PC-3 (cell line): Measurements from ENCODE around the gene FBXW9. TPM values are rescaled to one million over a fixed set of nuclear protein-coding genes. Genes with fewer than 3 reads are reported as not detected.

Experiments
- ATAC-seq: fragments of 200-7000 bp; cut with Tn5 transposase; 2 replicates; pipeline ENCODE4 v1.9.1; 2020; ENCODE audit warnings: mild to moderate bottlenecking, moderate library complexity
- BruUV-seq: library from RNA; stranded (reverse); fragments of 400-500 nt; replicated peaks from 2 replicates; lab custom pipeline; 2021; lab: Mats Ljungman, UMichigan
- CTCF ChIA-PET: fragments of 300-600 bp; sonication (Branson Sonifier 250); formaldehyde crosslinking; loops from one replicate; lab custom pipeline; 2022; ENCODE audit warnings: antibody characterized with exemption; lab: Charles Lee
- POLR2A ChIA-PET: fragments of 300-600 bp; sonication (Branson Sonifier 250); formaldehyde crosslinking; loops from one replicate; lab custom pipeline; 2022; ENCODE audit warnings: antibody characterized with exemption; ENCODE audit not compliant: unreplicated experiment; lab: Charles Lee
- DNase-seq: peaks from one replicate; pipeline ENCODE4 v3.0.0-alpha.2; 2015
- H2AFZ ChIP-seq: fragments of 300-600 bp; sonication (generic); 2 replicates; pipeline ENCODE4 v1.6.0; 2016; ENCODE audit warnings: antibody characterized with exemption, low read length
- H3F3A ChIP-seq: fragments of 300-600 bp; sonication (generic); one replicate; pipeline ENCODE4 v1.6.0; 2017; ENCODE audit warnings: antibody characterized with exemption, low read length, control low read depth, mild to moderate bottlenecking; ENCODE audit not compliant: unreplicated experiment
- H3K27ac ChIP-seq: fragments of 300-600 bp; sonication (generic); 2 replicates; pipeline ENCODE4 v1.5.1; 2016; ENCODE audit warnings: mild to moderate bottlenecking, low read length
- H3K27me3 ChIP-seq: fragments of 300-600 bp; sonication (generic); 2 replicates; pipeline ENCODE4 v1.6.1; 2016; ENCODE audit warnings: low read length, mixed read lengths
- H3K36me3 ChIP-seq: fragments of 300-600 bp; sonication (generic); 2 replicates; pipeline ENCODE4 v1.6.1; 2016; ENCODE audit warnings: low read depth, mixed run types, low read length, mixed read lengths
- H3K4me1 ChIP-seq: fragments of 300-600 bp; sonication (generic); 2 replicates; pipeline ENCODE4 v1.5.1; 2016; ENCODE audit warnings: low read length; ENCODE audit not compliant: insufficient read depth
- H3K4me2 ChIP-seq: fragments of 300-600 bp; sonication (generic); 2 replicates; pipeline ENCODE4 v1.6.0; 2016; ENCODE audit warnings: low read length
- H3K4me3 ChIP-seq: fragments of 300-600 bp; sonication (generic); 2 replicates; pipeline ENCODE4 v1.5.1; 2016; ENCODE audit warnings: mild to moderate bottlenecking, low read length, mixed read lengths
- H3K79me2 ChIP-seq: fragments of 300-600 bp; sonication (generic); 2 replicates; pipeline ENCODE4 v1.6.1; 2017; ENCODE audit warnings: low read length, mixed read lengths
- H3K9ac ChIP-seq: fragments of 300-600 bp; sonication (generic); 2 replicates; pipeline ENCODE4 v1.6.0; 2016; ENCODE audit warnings: mild to moderate bottlenecking, low read length
- H3K9me2 ChIP-seq: fragments of 300-600 bp; sonication (generic); replicated peaks from 2 replicates; pipeline ENCODE4 v1.6.1; 2016; ENCODE audit warnings: mixed run types, low read length, mixed read lengths
- H3K9me3 ChIP-seq: fragments of 300-600 bp; sonication (generic); 2 replicates; pipeline ENCODE4 v1.6.1; 2016; ENCODE audit warnings: low read length, mixed read lengths
- H4K20me1 ChIP-seq: fragments of 300-600 bp; sonication (generic); 2 replicates; pipeline ENCODE4 v1.6.1; 2016; ENCODE audit warnings: low read length, mixed read lengths
- EZH2 ChIP-seq: fragments of 300-600 bp; sonication (generic); IDR thresholded peaks from one replicate; pipeline ENCODE4 v1.6.1; 2017; ENCODE audit warnings: antibody characterized with exemption, mild to moderate bottlenecking, low read length; ENCODE audit not compliant: unreplicated experiment
- EZH2phosphoT487 ChIP-seq: fragments of 300-600 bp; sonication (generic); IDR thresholded peaks from 2 replicates; pipeline ENCODE4 v1.6.1; 2018; ENCODE audit warnings: mild to moderate bottlenecking, antibody characterized with exemption, low read length, borderline replicate concordance
- intact Hi-C: fragments of 100-400 bp; cut with micrococcal nuclease; formaldehyde crosslinking; loops from 2 replicates; pipeline ENCODE4 v1.9.0; 2023
- total RNA-seq: library from RNA; depleted of rRNA; stranded (reverse); fragments of >200 nt; gene quantifications from 2 replicates; pipeline ENCODE4 v1.2.3, GENCODE V29; 2014
- TF ChIP-seq, protein P1 (sequence below): fragments of 300-600 bp; sonication (generic); conservative IDR thresholded peaks from 2 replicates; pipeline ENCODE4 v1.5.1; 2017; ENCODE audit warnings: antibody characterized with exemption, low read depth, mild to moderate bottlenecking, low read length

FBXW9 gene
- total RNA-seq, 1 experiment from 2014 or later, result 27.5 TPM

DNA sequence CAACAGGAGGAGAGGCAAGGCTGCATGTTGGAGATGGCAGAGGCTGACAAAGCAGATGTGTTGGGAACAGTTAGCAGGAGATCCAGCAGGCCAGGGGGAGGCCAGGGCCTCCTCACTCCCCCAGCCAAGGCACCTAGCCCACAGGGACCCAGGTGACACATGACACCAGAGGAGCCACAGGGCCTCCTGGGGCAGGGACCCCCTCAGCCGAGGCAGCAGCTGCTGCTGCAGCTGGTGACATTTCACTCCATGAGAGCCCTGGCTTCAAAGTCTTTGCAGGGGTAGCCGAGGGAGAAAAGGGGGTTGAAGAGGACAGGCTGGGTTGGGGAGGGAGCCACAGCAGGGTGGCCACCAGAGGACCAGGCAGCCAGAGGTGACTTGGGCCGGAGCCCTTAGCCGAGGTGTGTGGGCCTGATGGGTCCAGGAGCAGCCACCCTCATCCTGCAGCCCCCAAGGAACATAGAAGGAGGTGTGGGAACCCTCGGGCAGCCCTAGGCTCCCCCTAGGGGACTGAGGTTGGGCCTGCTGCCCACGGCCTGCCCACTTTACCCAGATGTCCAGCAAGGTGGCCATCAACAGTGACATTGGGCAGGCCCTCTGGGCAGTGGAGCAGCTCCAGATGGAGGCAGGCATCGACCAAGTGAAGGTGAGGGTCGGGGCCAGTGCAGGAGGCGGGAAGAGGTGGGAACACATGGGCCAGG is 8.8 kb downstream of the FBXW9 start, which contains the start of gene GNG14:
Gene GNG14, plus strand, starts transcription at position 503 of the 701 bp plus-strand sequence. Its CDS starts 51 bp downstream, at position 554.
- no peaks in the 10 kb centered on the region for H3K9me2 ChIP-seq
- H4K20me1 ChIP-seq, result no peaks in the 10 kb centered on the region
- intact Hi-C loops, result no loop called here
- no peak within 1 kb of the TSS for H3K4me3 ChIP-seq
- no peaks in the 10 kb centered on the region for H3F3A ChIP-seq
- TF ChIP-seq, protein P1, sequence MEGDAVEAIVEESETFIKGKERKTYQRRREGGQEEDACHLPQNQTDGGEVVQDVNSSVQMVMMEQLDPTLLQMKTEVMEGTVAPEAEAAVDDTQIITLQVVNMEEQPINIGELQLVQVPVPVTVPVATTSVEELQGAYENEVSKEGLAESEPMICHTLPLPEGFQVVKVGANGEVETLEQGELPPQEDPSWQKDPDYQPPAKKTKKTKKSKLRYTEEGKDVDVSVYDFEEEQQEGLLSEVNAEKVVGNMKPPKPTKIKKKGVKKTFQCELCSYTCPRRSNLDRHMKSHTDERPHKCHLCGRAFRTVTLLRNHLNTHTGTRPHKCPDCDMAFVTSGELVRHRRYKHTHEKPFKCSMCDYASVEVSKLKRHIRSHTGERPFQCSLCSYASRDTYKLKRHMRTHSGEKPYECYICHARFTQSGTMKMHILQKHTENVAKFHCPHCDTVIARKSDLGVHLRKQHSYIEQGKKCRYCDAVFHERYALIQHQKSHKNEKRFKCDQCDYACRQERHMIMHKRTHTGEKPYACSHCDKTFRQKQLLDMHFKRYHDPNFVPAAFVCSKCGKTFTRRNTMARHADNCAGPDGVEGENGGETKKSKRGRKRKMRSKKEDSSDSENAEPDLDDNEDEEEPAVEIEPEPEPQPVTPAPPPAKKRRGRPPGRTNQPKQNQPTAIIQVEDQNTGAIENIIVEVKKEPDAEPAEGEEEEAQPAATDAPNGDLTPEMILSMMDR, result no peak
- TF ChIP-seq EZH2 (no peak), EZH2phosphoT487 (no peak)
- H3K79me2 ChIP-seq, result no peaks in the 10 kb centered on the region
- no peak within 1 kb of the TSS for H3K9ac ChIP-seq
- H3K27me3 ChIP-seq, result no peaks in the 10 kb centered on the region
- POLR2A ChIA-PET, result no interaction called here
- no TSS peak for BruUV-seq
- no peak within 1 kb of the TSS for H3K27ac ChIP-seq
- ATAC-seq (no peak; the same call in 1 of the 2 replicates), DNase-seq (no peak)
- CTCF ChIA-PET, result no interaction called here
- H2AFZ ChIP-seq, result no peak within 1 kb of the TSS
- no peaks in the 10 kb centered on the region for H3K9me3 ChIP-seq
- H3K36me3 ChIP-seq, result no peaks in the 10 kb centered on the region; the same call in 1 of the 2 replicates
- H3K4me2 ChIP-seq, result no peak within 1 kb of the TSS
- no peaks in the 10 kb centered on the region for H3K4me1 ChIP-seq

DNA sequence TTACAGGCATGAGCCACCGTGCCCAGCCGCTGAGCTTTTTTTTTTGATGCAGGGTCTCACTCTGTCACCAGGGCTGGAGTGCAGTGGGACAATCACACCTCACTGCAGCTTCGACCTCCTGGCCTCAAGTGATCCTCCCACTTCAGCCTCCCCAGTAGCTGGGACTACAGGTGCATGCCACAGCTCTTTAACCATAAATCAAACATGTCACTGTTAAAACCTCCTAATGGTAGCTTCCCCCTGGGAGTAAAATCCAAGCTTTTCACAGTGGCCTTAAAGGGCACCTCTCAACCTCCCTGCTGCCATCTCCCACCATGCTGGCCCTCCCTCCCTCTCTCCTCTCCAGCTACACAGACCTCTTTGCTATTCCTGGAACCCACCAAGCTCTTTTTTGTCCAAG is 10.6 kb downstream of the FBXW9 start:
- no peaks in the 10 kb centered on the region for H4K20me1 ChIP-seq
- ChIA-PET CTCF (no interaction called here), POLR2A (interaction anchor here (0.6 kb wide), 1 partner anchor 187 kb away, joined by 3 read pairs; no protein-coding TSS in a partner anchor)
- BruUV-seq, result no TSS peak
- H3K9me3 ChIP-seq, result no peaks in the 10 kb centered on the region
- H3K4me3 ChIP-seq, result no peak overlapping the region
- H3K79me2 ChIP-seq, result no peaks in the 10 kb centered on the region
- H3K4me2 ChIP-seq, result no peak overlapping the region
- no peak overlapping the region for H2AFZ ChIP-seq
- ATAC-seq, result no peak
- no peaks in the 10 kb centered on the region for H3K9me2 ChIP-seq
- intact Hi-C loops, result no loop called here
- no peaks in the 10 kb centered on the region for H3K4me1 ChIP-seq
- no peaks in the 10 kb centered on the region for H3K36me3 ChIP-seq
- H3F3A ChIP-seq, result no peaks in the 10 kb centered on the region
- H3K9ac ChIP-seq, result no peak overlapping the region
- no peaks in the 10 kb centered on the region for H3K27me3 ChIP-seq
- TF ChIP-seq EZH2, result no peak
- TF ChIP-seq, protein P1, result no peak
- TF ChIP-seq EZH2phosphoT487, result no peak
- no peak for DNase-seq
- no peak overlapping the region for H3K27ac ChIP-seq
